SU-DHL-6 (cell line): Measurements from ENCODE around the gene B3GNT5.

Source experiments
- H2AFZ ChIP-seq: fragments of 200-600 bp; sonication (generic); 2 replicates; pipeline ENCODE4 v1.6.1; 2014; ENCODE audit warnings: low read depth, mild to moderate bottlenecking, moderate library complexity, mixed read lengths, antibody characterized with exemption, low read length; ENCODE audit not compliant: severe bottlenecking
- H3F3A ChIP-seq: fragments of 200-600 bp; shearing (Covaris generic); 2 replicates; pipeline ENCODE4 v1.6.0; 2016; ENCODE audit warnings: antibody characterized with exemption, mild to moderate bottlenecking; ENCODE audit not compliant: insufficient read depth
- H3K27ac ChIP-seq: fragments of 200-600 bp; sonication (generic); 2 replicates; pipeline ENCODE4 v1.5.1; 2016; ENCODE audit warnings: low read depth, mild to moderate bottlenecking, low read length, moderate library complexity, mixed read lengths
- H3K27me3 ChIP-seq: fragments of 200-600 bp; sonication (generic), shearing (Covaris generic); 2 replicates; pipeline ENCODE4 v1.6.0; 2014; ENCODE audit warnings: mild to moderate bottlenecking, low read length
- H3K36me3 ChIP-seq: fragments of 200-600 bp; sonication (generic); 2 replicates; pipeline ENCODE4 v1.6.1; 2014; ENCODE audit warnings: mild to moderate bottlenecking, low read length, mixed read lengths
- H3K4me2 ChIP-seq: fragments of 300-600, 200-600 bp; shearing (Covaris generic), sonication (generic); 2 replicates; pipeline ENCODE4 v1.6.0; 2014; ENCODE audit warnings: low read length, low read depth, mild to moderate bottlenecking; ENCODE audit not compliant: poor library complexity, severe bottlenecking
- H3K4me3 ChIP-seq: fragments of 200-600 bp; sonication (generic); 2 replicates; pipeline ENCODE4 v1.5.1; 2014; ENCODE audit warnings: antibody characterized with exemption, low read length, mild to moderate bottlenecking, mixed read lengths; ENCODE audit not compliant: insufficient read depth, poor library complexity, severe bottlenecking
- H3K79me2 ChIP-seq: fragments of 200-600 bp; sonication (generic); 2 replicates; pipeline ENCODE4 v1.6.1; 2014; ENCODE audit warnings: mild to moderate bottlenecking, low read length, moderate library complexity; ENCODE audit not compliant: insufficient read depth
- H3K9ac ChIP-seq: fragments of 200-600 bp; sonication (generic); 2 replicates; pipeline ENCODE4 v1.7.0; 2014; ENCODE audit warnings: mild to moderate bottlenecking, low read length
- H3K9me2 ChIP-seq: fragments of 200-600 bp; sonication (generic); replicated peaks from 2 replicates; pipeline ENCODE4 v1.6.1; 2014; ENCODE audit warnings: low read length; ENCODE audit not compliant: insufficient read depth
- H3K9me3 ChIP-seq: fragments of 200-600 bp; sonication (generic); 2 replicates; pipeline ENCODE4 v1.6.1; 2014; ENCODE audit warnings: low read length, mixed read lengths; ENCODE audit not compliant: insufficient read depth
- H4K20me1 ChIP-seq: fragments of 200-600 bp; sonication (generic); 2 replicates; pipeline ENCODE4 v1.6.1; 2014; ENCODE audit warnings: low read depth, mild to moderate bottlenecking, antibody characterized with exemption, low read length, moderate library complexity, mixed read lengths
- EZH2phosphoT487 ChIP-seq: fragments of 200-600 bp; sonication (generic), shearing (Covaris generic); conservative IDR thresholded peaks from 2 replicates; pipeline ENCODE4 v1.6.1; 2018; ENCODE audit warnings: mild to moderate bottlenecking, antibody characterized with exemption, low read length, moderate library complexity, mixed read lengths
- TF ChIP-seq, protein P1 (sequence below): fragments of 200-600 bp; sonication (generic); IDR thresholded peaks from one replicate; pipeline ENCODE4 v1.5.1; 2017; ENCODE audit warnings: antibody characterized with exemption, mild to moderate bottlenecking, low read length, moderate library complexity; ENCODE audit not compliant: insufficient read depth, poor library complexity, severe bottlenecking

Gene B3GNT5

DNA sequence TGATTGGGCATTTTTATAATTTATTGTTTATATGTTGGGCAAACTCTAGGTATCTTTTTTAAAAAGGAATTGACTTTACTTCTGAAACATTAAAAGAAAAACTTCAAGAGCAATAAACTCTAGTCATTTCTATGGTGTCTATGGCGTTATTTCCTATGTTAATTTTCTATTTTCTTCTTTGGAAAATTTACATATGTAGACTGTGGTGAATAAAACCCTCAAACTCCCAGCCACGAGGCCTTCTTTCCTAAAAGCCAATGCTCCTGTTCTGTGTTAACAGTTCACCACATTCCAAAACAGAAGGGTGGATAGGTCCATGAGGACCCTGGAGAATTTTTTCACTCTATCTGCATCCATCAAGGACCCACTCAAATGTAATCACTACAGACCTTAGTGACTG lies 44.3 kb upstream of the B3GNT5 start:
- H3K4me2 ChIP-seq, result no peak overlapping the region
- H4K20me1 ChIP-seq, result no peaks in the 10 kb centered on the region
- no peaks in the 10 kb centered on the region for H3F3A ChIP-seq
- no peak overlapping the region for H3K27ac ChIP-seq
- H3K9ac ChIP-seq, result no peak overlapping the region
- H3K4me3 ChIP-seq, result no peak overlapping the region
- no peaks in the 10 kb centered on the region for H3K79me2 ChIP-seq
- no peaks in the 10 kb centered on the region for H3K36me3 ChIP-seq
- H3K9me2 ChIP-seq, result no peaks in the 10 kb centered on the region
- peaks cover 1% of the 10 kb centered on the region; the same call in 1 of the 2 replicates for H3K9me3 ChIP-seq
- TF ChIP-seq, protein P1, sequence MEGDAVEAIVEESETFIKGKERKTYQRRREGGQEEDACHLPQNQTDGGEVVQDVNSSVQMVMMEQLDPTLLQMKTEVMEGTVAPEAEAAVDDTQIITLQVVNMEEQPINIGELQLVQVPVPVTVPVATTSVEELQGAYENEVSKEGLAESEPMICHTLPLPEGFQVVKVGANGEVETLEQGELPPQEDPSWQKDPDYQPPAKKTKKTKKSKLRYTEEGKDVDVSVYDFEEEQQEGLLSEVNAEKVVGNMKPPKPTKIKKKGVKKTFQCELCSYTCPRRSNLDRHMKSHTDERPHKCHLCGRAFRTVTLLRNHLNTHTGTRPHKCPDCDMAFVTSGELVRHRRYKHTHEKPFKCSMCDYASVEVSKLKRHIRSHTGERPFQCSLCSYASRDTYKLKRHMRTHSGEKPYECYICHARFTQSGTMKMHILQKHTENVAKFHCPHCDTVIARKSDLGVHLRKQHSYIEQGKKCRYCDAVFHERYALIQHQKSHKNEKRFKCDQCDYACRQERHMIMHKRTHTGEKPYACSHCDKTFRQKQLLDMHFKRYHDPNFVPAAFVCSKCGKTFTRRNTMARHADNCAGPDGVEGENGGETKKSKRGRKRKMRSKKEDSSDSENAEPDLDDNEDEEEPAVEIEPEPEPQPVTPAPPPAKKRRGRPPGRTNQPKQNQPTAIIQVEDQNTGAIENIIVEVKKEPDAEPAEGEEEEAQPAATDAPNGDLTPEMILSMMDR, result no peak
- TF ChIP-seq EZH2phosphoT487, result no peak
- H2AFZ ChIP-seq, result no peak overlapping the region
- no peaks in the 10 kb centered on the region for H3K27me3 ChIP-seq

DNA sequence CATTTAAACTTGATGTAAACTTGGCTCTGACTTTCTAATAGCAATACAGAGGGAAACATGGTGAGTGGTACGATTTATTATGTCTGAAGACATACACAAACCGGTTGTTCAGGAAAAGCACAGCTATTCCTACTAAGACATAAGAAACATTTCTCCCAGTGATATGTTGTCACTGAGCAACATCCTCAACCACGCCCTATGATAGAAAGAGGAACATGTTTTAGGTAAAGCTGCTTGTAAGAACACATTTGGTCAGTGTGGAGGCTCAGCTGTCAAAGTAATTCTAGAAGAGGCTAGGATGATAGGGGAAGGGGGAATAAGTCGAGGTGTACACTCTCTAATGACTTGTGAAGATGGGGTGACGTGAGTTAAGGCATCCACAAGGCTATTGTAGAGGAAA lies 42.7 kb upstream of the B3GNT5 start:
- Histone ChIP-seq H4K20me1 (no peaks in the 10 kb centered on the region), H3K4me2 (no peak overlapping the region), H3K9me3 (no peaks in the 10 kb centered on the region), H3K79me2 (no peaks in the 10 kb centered on the region), H3K27me3 (no peaks in the 10 kb centered on the region), H3K9ac (no peak overlapping the region), H3K4me3 (no peak overlapping the region), H3K36me3 (no peaks in the 10 kb centered on the region), H3K27ac (no peak overlapping the region), H2AFZ (no peak overlapping the region), H3K9me2 (no peaks in the 10 kb centered on the region), H3F3A (no peaks in the 10 kb centered on the region)
- TF ChIP-seq EZH2phosphoT487, result no peak
- TF ChIP-seq, protein P1, result no peak

DNA sequence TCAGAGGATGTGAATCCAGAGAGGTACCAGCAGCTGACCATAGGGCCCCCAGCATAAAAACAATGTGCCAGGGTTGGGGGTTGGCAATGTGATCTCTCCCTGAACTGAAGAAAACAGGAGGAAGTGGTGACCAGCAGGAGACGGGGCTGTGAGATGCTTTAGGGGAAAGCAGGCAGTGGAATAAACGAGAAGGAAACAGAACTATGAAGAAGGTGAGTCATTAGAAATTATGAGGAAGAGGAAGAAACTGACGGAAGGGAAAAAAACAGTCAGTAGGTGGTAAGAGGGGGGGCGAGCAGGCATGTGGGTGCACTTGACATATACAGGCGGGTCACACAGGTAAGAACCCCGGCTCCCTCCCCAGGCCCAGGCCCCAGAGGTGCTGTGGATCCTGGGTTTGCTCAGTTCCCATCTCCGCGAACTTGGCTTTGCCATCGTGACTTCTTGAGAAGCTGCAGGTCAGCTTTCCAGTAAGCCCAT lies 42.2 kb upstream of the B3GNT5 start:
- Histone ChIP-seq H3K36me3 (no peaks in the 10 kb centered on the region), H3K4me2 (no peak overlapping the region), H3K27ac (no peak overlapping the region), H2AFZ (no peak overlapping the region), H3K27me3 (no peaks in the 10 kb centered on the region), H3F3A (no peaks in the 10 kb centered on the region), H3K9me2 (no peaks in the 10 kb centered on the region), H4K20me1 (no peaks in the 10 kb centered on the region), H3K9ac (no peak overlapping the region), H3K9me3 (no peaks in the 10 kb centered on the region), H3K4me3 (no peak overlapping the region), H3K79me2 (no peaks in the 10 kb centered on the region)
- no peak for TF ChIP-seq EZH2phosphoT487
- TF ChIP-seq, protein P1, result no peak
